Transverse colon (tissue), 3 donors: ENCODE results near the gene DNTT.

Experiments
- POLR2A ChIP-seq: fragments of 450-650 bp; IDR thresholded peaks from one replicate; pipeline ENCODE4 v1.6.1; 2016; ENCODE audit warnings: antibody characterized with exemption, mild to moderate bottlenecking, moderate library complexity
- POLR2AphosphoS5 ChIP-seq, 3 donors: sonication (generic); formaldehyde crosslinking; IDR thresholded peaks; one replicate each; pipeline ENCODE4 v1.6.1; 2016; ENCODE audit warnings: antibody characterized with exemption in 3 of 3

GRCh38 chr10:96379758-96380157 lies 75.5 kb downstream of the DNTT start:
- TF ChIP-seq POLR2A (no peak), POLR2AphosphoS5 (IDR thresholded peaks at IDR 0.05) (no peak)
